GM21447 (cell line): ENCODE results near the gene TEX29.

Experiments
- ATAC-seq: cut with Tn5 transposase; IDR thresholded peaks from one replicate; pipeline ENCODE4 v1.9.1; 2021; ENCODE audit not compliant: unreplicated experiment

TEX29 gene

DNA sequence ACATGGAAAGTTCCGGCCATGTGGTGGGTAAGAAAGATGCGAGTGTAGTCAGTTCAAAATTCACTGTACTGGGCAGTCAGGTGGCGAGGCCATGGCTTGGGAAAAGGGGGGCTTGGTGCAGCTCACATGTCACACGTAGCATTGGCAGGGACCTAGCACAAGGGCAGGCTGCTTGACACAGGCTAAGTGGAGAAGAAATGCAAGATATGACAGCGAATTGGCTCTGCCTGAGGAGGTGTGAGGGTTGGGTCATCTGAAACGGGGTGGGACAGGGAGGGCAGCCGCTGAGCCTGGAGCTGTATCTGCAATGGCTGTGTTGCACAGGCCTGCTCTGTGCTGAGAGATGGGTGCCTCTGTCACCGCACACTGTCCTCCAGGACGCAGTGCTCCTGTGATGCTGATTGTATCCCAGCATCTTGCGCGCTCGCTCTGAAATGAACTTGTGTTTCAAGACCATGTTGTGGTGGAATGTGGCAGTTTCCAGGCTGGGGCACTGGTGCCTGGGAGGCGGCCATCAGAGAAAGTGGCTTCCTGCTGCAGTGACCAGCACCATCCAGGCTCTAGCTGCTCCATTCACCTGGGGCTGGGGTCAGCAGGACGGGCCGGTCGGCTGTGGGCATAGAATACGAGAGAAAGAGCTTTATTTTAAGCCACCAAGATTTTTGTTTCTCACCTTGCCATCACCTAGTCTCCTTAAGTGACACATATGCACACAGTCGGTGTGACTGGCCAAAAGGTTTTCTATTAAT is 70.3 kb downstream of the TEX29 start:
- ATAC-seq: no peak

DNA sequence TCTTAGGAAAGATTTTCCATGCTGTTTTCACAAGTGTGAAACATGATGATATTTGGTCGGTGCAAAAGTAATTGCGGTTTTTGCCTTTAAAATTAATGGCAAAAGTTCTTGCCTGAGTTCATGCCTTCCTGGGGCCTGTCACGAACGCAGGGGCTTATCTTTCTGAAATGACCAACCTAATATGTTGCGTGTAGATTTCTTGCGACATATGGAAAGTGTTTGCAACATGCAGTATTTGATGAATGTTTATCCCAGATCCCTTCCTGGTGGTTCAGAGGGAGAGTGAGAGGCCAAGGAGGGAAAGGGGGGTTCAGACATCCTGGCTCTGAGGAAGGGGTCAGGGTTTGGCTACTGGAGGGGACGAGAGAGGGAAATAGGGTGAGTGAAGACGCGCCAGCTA is 72.0 kb downstream of the TEX29 start:
- no peak for ATAC-seq

DNA sequence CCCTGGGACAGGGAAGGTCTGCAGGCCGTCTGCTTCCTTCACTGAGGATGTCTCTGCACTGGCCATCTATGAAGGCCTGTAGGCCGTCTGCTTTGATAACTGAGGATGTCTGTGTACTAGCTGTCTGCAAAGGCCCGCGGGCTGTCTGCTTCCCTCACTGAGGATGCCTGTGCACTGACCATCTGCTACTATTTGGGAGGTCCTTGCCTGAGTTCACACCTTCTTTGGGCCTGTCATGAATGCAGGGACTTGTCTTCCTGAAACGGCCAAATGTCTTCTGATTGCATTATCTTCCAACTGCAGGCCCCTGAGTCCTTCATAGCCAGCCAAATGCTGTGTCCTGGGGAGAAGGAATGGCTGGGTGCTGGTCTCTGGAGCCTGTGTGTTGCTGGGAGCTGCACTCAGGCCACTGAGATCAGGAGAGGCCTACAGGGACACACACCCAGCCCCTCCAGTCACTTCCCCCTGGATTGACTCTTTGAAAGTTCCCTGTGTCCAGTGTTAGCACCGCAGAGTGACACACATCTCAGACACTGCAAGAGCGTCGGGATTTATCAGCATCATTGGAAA is 72.9 kb downstream of the TEX29 start:
- ATAC-seq: no peak
